Mucosa of descending colon (tissue), 3 donors: ENCODE data around the gene SLC4A4. TPM values are rescaled to one million over a fixed set of nuclear protein-coding genes. Genes with fewer than 3 reads are reported as not detected.

Source experiments
- ATAC-seq: fragments of 200-7000 bp; cut with Tn5 transposase; one replicate; pipeline ENCODE4 v1.9.1; 2020; ENCODE audit warnings: mild to moderate bottlenecking, moderate library complexity
- DNase-seq, 3 donors: peaks; one replicate each; pipeline ENCODE4 v3.0.0-alpha.2; 2020
- H3K36me3 ChIP-seq: fragments of 200-600 bp; one replicate; pipeline ENCODE4 v1.8.0; 2021; ENCODE audit warnings: low read depth, mild to moderate bottlenecking
- H3K4me1 ChIP-seq: fragments of 200-600 bp; one replicate; pipeline ENCODE4 v1.8.0; 2021; ENCODE audit warnings: low read depth, mild to moderate bottlenecking
- H3K4me3 ChIP-seq: fragments of 200-600 bp; one replicate; pipeline ENCODE4 v1.8.0; 2021; ENCODE audit warnings: mild to moderate bottlenecking
- H3K9me3 ChIP-seq: fragments of 200-600 bp; one replicate; pipeline ENCODE4 v1.8.0; 2021; ENCODE audit warnings: mild to moderate bottlenecking
- intact Hi-C, 2 donors: fragments of 100-400 bp; cut with DNase I in 1 of 2; cut with micrococcal nuclease in 1 of 2; formaldehyde crosslinking; loops; one replicate each; pipeline versions ENCODE4 v1.11.0 to v1.11.1; 2022; cut with DNase I, micrococcal nuclease
- total RNA-seq, 3 donors: library from RNA; stranded (reverse); fragmentation: NEBNext Ultra II Directional in 2 of 3; extraction: Animal tissue kit (Norgen Biotek cat#: 25700) in 2 of 3; gene quantifications; one replicate each; pipeline versions ENCODE4 v1.2.1 to v1.2.4, GENCODE V29; 2021 to 2023
- TF ChIP-seq, protein P1 (sequence below): fragments of 200-600 bp; IDR thresholded peaks from one replicate; pipeline ENCODE4 v1.8.0; 2022; ENCODE audit warnings: antibody characterized with exemption, mild to moderate bottlenecking
- donor health status: DM: no; HTN: no; CAD: no; lungs with moderate emphysema.
- donor health status: DM: no; HTN: no; CAD: no.
- donor health status: DM: no; HTN: yes; CAD: no.

SLC4A4 gene
- total RNA-seq, 3 donors from 2014 or later, result 102 to 248 (median 165) TPM

DNA sequence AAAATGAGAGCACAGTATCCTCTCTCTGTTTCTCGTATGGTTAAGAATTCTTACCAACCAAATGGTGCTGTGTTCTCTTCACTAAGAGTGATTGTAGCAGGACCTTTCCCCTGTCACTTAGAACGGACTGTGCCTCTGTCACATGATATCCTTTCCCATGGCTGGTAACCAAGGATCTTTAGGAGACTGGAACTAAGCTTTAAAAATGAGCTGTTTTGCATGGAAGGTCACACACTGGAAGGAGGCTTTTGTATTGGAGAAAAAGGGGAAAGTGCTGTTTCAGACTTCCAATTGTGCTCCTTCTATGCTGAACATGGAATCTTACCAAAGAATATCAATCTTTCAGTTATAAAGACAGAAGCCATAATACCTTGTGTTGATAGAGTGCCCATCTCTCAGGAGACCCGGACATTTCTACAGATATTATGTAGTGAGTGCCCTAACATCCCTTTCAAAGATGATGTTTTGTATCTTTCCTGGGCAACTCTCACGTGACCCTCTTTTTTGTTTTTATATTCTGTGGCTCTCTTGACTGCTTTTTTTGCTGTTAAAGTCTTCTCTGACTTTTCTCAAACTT lies 148.6 kb downstream of the SLC4A4 start:
- DNase-seq, result no peak
- Histone ChIP-seq H3K4me1 (no peaks in the 10 kb centered on the region), H3K4me3 (no peak overlapping the region), H3K9me3 (no peaks in the 10 kb centered on the region), H3K36me3 (no peaks in the 10 kb centered on the region)
- TF ChIP-seq, protein P1, sequence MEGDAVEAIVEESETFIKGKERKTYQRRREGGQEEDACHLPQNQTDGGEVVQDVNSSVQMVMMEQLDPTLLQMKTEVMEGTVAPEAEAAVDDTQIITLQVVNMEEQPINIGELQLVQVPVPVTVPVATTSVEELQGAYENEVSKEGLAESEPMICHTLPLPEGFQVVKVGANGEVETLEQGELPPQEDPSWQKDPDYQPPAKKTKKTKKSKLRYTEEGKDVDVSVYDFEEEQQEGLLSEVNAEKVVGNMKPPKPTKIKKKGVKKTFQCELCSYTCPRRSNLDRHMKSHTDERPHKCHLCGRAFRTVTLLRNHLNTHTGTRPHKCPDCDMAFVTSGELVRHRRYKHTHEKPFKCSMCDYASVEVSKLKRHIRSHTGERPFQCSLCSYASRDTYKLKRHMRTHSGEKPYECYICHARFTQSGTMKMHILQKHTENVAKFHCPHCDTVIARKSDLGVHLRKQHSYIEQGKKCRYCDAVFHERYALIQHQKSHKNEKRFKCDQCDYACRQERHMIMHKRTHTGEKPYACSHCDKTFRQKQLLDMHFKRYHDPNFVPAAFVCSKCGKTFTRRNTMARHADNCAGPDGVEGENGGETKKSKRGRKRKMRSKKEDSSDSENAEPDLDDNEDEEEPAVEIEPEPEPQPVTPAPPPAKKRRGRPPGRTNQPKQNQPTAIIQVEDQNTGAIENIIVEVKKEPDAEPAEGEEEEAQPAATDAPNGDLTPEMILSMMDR, result no peak
- intact Hi-C loops, result no loop called here
- ATAC-seq, result no peak

GRCh38 chr4:71494539-71494938 lies 155.7 kb downstream of the SLC4A4 start:
- Histone ChIP-seq H3K36me3 (no peaks in the 10 kb centered on the region), H3K4me3 (no peak overlapping the region), H3K4me1 (no peaks in the 10 kb centered on the region), H3K9me3 (no peaks in the 10 kb centered on the region)
- no peak for ATAC-seq
- DNase-seq, result no peak
- TF ChIP-seq, protein P1, result no peak
- intact Hi-C loops, result no loop called here

- no peak for DNase-seq
- no peak overlapping the region for H3K4me3 ChIP-seq
- ATAC-seq, result peak; percentile 78
- no peaks in the 10 kb centered on the region for H3K36me3 ChIP-seq
- H3K9me3 ChIP-seq, result no peaks in the 10 kb centered on the region
- TF ChIP-seq, protein P1, result no peak
- intact Hi-C loops, result no loop called here
- H3K4me1 ChIP-seq, result no peaks in the 10 kb centered on the region
These were observed 156.6 kb downstream of the SLC4A4 start for GRCh38 chr4:71495454-71495853.

DNA sequence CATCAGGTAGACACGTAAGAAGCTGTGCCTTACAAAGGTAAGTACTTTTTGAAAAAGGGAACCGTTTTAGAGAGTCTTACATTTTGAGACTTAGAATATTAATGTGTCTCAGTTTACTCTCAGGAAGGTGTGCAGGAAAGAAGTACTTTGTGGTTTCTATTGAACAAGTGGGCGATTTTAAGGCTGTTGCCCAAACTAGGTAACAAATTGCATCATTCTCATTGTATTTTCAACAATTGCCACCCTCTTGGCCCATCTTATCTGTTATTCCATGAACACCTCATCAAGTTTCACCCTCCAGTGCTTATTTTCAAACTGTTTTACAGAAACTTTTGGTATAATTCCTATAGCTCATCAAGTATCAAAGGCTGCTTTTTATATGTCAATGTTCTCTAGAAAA lies 158.3 kb downstream of the SLC4A4 start:
- DNase-seq (no peak), ATAC-seq (no peak)
- Histone ChIP-seq H3K36me3 (no peaks in the 10 kb centered on the region), H3K4me3 (no peak overlapping the region), H3K4me1 (no peaks in the 10 kb centered on the region), H3K9me3 (no peaks in the 10 kb centered on the region)
- intact Hi-C loops, result no loop called here
- TF ChIP-seq, protein P1, result no peak

DNA sequence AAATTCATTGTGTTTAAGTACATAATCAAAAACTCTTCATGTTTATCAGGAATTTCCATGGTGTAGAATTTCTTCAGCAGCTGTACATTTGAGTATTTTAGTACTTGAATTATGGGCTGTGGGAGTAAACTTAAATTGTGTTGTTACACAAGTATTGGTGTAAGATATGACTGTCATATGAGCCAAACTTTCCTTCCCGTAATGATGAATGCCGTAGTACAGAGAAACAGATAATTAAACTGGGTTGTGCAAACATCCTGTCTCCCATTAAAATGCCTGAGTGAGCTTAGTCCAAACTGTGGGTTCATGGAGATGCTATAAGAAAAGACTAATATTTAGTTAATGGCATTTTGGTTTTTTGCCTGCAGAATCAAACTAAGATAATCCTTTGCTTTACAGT lies 159.2 kb downstream of the SLC4A4 start:
- no peaks in the 10 kb centered on the region for H3K9me3 ChIP-seq
- no peaks in the 10 kb centered on the region for H3K4me1 ChIP-seq
- TF ChIP-seq, protein P1, result no peak
- H3K4me3 ChIP-seq, result no peak overlapping the region
- intact Hi-C loops, result no loop called here
- DNase-seq (no peak), ATAC-seq (peak; percentile 78)
- no peaks in the 10 kb centered on the region for H3K36me3 ChIP-seq

- H3K9me3 ChIP-seq, result no peaks in the 10 kb centered on the region
- ATAC-seq, result no peak
- TF ChIP-seq, protein P1, result no peak
- H3K36me3 ChIP-seq, result no peaks in the 10 kb centered on the region
- no peaks in the 10 kb centered on the region for H3K4me1 ChIP-seq
- no peak for DNase-seq
- no peak overlapping the region for H3K4me3 ChIP-seq
- intact Hi-C loops, result no loop called here
These were observed 159.8 kb downstream of the SLC4A4 start for GRCh38 chr4:71498625-71499024.
